ENCODE data around the gene RNU7-1.
A peak's percentile ranks its signal among the peaks of the same experiment; 100 is the strongest.

RNU7-1 gene

DNA sequence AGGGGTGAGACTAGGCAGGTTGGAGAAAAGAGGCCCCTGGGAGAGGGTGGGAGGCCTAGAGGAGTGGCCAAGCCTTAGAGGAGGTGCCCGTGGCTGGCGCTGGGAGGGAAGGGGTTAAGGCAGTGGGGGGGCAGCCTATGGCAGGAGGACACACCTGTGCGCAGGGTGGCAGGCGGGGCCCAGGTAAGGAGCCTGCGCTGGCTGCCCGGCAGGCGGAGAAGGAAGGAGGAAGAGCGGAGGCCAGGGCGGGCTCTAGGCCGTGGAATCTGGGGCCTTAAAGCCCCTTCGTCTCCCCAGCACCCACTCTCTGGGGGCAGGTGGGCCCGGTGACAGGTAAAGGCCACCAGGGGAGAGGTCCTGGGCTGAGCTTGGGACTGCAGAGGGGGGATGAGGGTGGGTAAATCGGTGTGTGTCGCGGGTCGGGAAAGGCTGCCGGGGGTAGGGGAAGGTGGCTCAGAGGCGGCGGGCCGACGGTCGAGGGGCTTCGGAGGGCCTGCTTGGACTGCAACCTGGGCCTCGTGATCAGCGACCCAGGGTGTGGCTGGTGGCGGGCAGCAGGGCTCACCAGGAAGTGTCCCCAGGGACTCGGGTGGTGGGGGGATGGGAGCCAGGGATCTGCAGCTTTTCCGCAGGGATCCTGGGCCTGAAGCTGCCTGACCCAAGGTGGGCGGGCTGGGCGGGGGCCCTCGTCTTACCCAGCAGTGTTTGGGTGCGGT is 19.6 kb downstream of the RNU7-1 start:
- FAIRE-seq (no peak), DNase-seq (ENCODE audit: low spot score) (no peak)

DNA sequence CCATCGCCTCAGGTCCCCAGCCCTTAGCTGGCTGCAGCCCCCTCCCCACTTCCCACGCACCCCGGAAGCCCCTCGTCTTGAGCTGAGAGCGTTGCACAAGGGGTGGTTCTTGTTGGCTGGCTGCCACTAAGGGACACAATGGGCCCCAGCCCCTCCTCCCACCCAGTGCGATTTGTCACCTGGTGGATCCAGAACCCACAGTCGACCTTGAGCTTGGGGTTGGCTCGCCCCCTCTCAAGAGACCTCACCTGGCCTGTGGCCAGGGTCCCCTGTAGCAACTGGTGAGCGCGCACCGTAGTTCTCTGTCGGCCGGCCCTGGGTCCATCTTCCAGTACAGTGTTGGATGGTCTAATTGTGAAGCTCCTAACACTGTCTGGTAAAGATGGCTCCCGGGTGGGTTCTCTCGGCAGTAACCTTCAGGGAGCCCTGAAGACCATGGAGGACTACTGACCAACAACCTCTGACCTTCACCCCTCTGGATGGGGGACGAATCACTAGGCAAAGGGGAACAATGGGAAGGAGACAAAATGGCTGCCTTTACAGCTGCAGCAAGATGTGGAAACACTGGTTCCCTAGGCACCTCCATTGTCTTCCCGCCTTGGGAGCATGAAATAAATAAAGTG is 20.3 kb downstream of the RNU7-1 start:
- no peak for DNase-seq (ENCODE audit: low spot score)
- FAIRE-seq: no peak

DNA sequence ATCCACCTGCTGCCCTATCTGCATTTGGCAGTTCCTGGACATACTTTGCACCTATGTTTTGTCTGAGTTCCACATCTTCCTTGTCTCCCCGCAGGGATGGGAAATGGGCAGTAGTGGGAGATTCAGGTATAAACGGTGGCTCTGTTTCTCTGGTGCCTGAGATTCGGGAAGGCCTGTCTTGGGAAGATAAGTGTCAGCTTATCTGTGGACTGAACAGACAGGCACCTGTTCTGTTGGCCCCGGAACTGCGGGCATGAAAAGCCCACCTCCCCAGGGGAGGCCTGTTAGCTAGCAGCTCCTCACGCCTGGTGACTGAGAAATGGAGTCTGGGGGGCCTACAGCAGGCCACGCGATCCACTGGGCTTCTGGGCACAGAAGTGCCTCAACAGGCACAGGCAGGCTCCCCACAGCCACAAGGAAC is 21.0 kb downstream of the RNU7-1 start:
- FAIRE-seq (no peak), DNase-seq (ENCODE audit: low spot score) (no peak)

DNA sequence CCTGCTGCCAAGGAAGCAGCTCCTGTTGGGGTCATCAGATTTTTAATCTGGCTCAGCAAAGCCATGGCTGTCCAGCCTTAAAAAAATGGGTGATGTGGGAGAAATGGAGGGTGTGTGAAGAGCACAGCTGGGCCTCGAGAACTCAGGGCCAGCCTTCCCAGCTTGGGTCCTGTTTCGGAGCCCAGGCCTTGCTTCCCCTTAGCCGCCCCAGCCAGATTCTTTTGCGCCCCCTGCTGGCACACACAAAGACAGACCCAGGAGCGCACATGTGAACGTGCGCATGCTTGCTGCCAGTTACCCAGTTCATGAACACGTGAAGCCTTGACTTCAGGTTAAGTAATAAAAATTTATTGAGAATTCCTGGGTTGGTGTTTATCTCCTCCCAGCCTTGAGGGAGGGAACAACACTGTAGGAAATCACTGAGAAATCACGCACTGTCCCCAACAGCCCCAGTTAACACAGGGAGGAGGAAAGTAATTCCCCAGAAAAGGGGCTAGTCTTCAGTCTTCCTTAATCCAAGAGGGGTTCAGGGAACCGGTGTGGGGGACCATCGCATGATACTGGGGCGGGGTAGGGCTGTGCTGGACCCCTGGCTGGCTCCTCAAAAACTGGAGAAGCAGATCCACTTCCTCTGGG is 21.5 kb downstream of the RNU7-1 start:
- DNase-seq (ENCODE audit: low spot score) (peak; percentile 81), FAIRE-seq (no peak)

GRCh38 chr12:6965714-6966113 is 22.1 kb downstream of the RNU7-1 start:
- FAIRE-seq: no peak
- DNase-seq (ENCODE audit: low spot score): no peak

- DNase-seq (ENCODE audit: low spot score): no peak
- FAIRE-seq: no peak
These were observed 22.7 kb downstream of the RNU7-1 start for GRCh38 chr12:6966351-6966750.

- DNase-seq (ENCODE audit: low spot score) (no peak), FAIRE-seq (no peak)
These were observed 24.1 kb downstream of the RNU7-1 start for GRCh38 chr12:6967651-6968100.

DNA sequence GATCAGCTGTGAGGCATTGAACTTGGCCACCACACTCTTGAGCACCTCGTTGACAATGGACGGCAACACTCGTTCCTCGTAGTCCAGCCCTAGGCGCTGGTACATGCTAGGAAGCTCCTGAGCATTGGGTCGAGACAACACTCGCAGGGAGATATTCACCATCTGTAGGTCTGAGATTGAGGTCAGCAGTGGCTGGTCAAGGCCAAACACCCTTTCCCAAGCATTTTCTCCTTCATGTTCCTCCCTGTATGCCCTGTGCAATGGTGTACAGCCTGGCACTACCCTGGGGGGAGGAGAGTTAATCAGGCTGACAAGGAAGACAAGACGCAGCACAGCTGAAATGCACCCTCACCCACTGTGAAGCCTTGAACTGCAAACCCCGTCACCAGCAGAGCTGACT is 24.8 kb downstream of the RNU7-1 start:
- FAIRE-seq: no peak
- DNase-seq (ENCODE audit: low spot score): no peak

DNA sequence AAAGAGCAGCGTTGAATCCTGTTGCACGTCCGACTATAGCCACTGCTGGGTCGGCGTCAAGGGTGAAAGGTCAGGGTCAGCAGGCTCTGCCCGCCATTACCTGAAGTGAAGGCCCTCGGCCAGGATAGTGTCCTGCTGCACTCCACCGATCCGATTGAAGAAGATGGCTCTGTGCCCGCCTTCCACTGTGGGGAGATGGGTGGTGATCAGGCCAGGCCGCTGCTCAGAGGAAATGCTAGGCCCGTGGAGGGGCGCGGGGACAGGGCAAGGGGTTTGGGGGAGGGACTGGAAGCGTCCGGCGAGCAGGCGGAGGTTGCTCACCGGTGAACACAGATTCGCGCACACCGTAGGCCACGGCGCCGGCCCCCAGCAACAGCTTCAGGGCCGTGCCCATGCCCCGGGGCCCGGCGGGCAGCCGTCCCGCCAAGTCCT is 26.5 kb downstream of the RNU7-1 start:
- FAIRE-seq: no peak
- DNase-seq (ENCODE audit: low spot score): no peak

DNA sequence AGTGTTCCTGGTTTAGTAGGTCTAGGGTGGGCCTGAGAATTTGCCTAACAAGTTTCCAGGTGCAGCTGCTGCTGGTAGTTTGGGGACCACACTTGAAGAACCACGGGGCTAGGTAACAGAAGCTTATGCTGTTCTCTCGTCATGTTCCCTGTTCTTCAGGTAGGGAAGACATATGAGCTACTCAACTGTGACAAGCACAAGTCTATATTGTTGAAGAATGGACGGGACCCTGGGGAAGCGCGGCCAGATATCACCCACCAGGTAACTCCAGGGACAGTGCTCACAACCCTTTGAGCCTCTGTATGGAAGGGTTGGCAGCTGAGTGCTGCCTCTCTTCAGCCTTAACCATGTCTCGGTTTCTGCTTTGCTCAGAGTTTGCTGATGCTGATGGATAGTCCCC is 30.6 kb downstream of the RNU7-1 start:
- no peak for FAIRE-seq
- no peak for DNase-seq (ENCODE audit: low spot score)

DNA sequence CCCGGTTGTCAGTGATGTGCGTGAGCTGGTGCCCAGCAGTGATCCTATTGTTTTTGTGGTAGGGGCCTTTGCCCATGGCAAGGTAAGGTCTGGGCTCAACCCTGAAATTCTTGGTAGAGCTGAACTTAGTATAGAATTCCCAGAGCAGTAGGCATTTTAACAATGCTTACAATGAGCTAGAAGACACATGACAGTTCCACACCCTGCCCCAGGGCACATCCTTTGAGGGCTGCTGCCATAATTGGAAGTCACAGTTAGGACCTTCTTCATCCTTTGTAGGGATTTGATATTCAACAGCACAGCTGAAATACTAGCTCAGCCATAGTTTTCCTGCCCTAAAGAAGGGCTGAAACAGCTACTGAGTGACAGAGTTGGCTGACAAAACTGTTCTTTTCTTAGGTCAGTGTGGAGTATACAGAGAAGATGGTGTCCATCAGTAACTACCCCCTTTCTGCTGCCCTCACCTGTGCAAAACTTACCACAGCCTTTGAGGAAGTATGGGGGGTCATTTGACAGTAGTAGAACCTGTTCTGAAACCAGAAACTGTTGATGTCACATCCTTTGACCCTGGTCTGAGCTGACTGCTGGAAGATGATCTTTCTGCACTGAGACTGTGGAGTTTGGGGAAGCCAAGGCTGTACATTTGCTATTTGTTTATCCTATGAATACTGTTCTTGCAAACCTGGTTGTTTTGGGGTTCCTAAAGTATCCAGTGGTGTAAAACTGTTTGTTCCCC is 31.8 kb downstream of the RNU7-1 start:
- no peak for FAIRE-seq
- DNase-seq (ENCODE audit: low spot score): no peak

DNA sequence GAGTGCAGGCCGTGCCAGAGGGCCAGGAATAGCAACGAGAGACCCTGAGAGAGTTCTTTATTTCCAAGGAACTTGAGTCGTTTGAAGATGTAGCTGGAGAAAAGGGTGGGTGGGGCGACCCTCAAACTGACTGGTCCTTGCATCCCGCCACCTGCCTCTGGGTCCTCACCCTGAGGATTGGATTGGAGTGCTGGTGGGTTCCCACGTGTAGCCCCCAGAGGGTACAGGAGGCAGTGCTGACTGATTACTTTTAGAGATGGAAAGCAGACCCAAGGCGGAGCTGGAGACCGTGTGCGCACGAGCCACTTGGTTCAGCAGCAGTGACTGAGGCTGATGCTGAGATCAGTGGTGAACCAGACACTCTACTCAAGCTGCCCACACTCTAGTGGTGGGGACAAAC is 34.0 kb downstream of the RNU7-1 start:
- DNase-seq (ENCODE audit: low spot score) (no peak), FAIRE-seq (no peak)

DNA sequence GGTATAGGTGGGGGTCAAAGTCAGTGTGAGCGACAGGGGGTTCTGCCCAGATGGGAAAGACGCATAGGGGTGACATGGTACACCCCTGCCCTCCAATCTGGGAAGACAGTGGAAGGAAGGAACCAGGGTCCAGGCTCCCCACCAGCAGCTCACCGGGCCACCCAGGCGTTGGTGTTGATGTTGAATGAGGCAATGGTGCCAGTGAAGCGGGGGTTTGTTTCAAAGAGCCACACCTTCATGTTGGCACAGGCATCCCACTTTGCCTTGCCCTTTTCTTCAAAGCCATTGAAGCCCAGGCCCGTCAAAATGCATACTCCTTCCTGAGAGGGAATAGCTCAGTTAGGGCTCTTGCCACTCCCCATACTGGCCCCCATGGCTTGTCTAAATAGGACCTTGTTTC is 34.6 kb downstream of the RNU7-1 start:
- no peak for FAIRE-seq
- DNase-seq (ENCODE audit: low spot score): no peak

GRCh38 chr12:6978611-6979011 is 35.0 kb downstream of the RNU7-1 start:
- no peak for FAIRE-seq
- DNase-seq (ENCODE audit: low spot score): no peak

DNA sequence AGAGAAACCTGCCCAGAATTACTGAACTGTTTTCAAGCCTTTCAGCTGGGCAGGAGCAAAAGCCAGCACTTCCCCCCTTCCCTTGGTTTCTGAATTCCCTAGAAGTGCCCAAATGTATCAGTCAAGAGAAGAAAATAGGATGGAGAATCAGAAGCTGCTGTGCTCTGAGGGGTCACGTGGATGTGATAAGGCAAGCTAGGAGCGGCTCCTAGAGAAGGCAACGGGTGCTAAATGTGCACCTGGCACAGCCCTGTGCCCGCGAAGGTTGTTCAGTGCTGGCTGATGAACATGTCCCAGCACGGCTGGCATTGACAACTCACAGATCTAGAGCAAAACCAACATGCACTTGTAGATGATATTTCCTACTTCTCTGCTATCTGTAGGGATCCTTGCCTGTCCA is 35.4 kb downstream of the RNU7-1 start:
- FAIRE-seq: no peak
- DNase-seq (ENCODE audit: low spot score): no peak

DNA sequence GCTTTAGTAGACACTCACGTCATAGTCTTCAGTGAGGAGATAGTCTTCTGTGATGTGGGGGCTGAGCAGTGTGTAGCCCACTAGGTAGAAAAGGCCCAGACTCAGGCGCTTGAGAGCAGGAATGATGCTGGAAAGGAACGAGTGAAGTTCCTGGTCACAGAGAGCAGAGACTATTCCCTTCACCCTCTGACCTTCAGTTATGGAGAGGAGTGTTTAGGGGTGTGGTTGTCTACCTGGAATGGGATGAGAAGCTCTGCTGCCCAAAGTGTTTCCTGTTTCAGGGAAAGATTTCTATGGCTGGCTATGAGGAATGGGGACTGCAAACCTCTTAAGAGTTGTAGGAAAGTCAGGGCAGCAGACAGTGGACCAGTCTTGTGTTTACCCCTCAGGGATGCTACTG is 35.8 kb downstream of the RNU7-1 start:
- FAIRE-seq (no peak), DNase-seq (ENCODE audit: low spot score) (no peak)

GRCh38 chr12:6980075-6980474 is 36.5 kb downstream of the RNU7-1 start:
- FAIRE-seq: no peak
- no peak for DNase-seq (ENCODE audit: low spot score)

- DNase-seq (ENCODE audit: low spot score) (no peak), FAIRE-seq (no peak)
These were observed 37.1 kb downstream of the RNU7-1 start for GRCh38 chr12:6980740-6981139.

DNA sequence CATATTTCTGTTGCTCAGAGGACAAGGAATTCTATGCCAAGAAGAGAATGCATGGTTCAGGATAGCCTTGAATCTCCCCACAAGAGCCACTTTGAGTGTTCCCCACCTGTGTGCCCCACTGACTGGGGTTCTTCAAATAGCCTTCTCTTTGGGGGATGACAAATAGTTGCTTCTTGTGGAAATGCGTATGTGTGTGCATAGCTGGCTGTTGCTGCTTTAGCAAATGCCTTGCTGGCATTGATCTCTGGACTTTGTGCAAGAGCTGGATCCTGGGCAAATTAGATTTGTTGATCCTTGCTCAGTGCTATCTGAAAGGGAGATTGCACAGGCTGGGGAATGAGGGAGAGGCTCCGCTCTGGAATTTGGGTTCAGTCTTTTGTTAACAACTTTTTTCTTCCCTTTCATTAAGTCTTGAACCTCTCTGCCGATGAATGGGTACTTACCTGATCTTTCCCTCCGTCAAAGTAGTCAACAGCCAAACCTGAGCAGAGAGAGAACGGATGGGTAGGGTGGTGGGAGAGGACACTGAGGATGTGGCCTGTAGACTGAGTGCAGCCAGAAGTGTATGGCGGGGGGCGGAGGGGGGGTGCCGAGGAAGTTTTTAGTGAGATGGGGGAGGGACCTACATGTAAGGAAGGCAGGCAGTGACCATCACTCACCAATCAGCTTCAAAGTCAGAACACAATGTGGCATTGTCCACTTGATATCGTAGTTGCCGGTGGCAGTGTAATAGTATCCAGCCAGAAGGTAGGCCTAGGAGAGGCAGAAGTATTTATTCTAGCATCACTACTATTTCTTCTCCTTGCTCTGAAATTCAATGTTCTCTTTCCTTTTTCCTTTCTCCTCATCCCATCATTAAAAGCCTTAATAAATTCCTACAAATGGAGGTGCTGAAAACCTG is 37.8 kb downstream of the RNU7-1 start:
- FAIRE-seq: no peak
- DNase-seq (ENCODE audit: low spot score): no peak

DNA sequence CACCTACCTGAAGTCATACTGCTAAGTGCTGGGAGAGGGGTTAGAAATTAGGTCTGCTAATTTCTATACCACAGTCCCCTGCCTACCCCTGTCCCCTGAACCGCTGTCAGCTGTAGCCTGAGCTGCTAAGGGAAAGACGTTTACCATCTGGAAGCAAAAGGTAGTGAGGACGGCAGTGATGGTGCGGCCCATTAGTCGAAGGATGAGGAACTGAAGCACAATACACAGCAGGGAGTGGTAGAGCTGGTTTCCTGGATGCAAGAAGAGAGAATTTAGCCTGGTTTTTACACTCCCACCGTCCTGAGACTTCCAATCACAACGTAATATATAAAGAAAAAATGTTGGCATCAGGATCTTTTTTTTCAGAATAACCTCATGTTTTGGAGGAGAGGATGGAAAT is 38.9 kb downstream of the RNU7-1 start:
- no peak for FAIRE-seq
- no peak for DNase-seq (ENCODE audit: low spot score)

- FAIRE-seq (no peak), DNase-seq (ENCODE audit: low spot score) (no peak)
These were observed 44.4 kb downstream of the RNU7-1 start for GRCh38 chr12:6987956-6988553.

Measured in urothelium cell line (cell line).